ENCODE data around the gene FERMT1.

The FERMT1 gene

DNA sequence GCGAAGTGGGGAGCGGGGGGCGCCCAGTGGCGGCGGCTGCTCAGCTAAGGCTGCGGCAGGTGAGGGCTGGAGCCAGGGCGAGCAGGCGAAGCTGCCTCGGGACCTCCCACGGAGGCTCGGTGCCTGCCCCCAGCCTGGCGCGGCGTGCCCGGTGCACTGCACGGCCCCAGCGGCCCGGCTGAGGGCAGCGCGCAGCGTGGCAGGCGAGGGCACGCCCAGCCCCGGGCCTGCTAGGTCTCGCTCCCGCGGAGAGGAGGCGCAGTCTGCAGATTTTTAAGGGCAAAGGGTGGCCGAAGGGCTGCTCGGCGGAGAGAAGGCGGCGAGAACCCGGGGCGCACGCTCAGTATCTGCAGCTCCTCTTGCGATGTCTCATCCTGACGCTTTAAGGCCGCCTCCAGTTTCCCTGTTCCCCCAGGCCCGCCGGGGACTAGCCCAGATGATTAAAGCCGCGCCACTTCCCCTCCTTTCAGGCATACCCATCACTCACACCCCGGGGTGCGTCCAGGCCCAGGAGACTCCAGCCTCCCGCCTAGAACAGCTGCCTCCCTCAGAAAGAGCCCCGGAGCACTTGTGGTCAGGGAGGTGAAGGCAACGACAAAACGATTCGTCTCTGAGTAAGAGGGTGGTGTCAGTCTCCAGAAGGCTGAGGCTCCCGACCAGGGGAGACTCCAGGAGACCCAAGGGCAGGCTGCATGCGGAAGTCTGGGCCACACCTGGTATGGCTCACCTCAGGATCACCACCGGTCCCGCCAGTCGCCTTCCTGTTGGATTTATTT, at the start of gene FERMT1:
Gene FERMT1 (minus strand): TSS at position 158 of the 776 bp plus-strand sequence. CDS start 3,476 bp downstream, outside the sequence.
- no peak for DNase-seq

- no peak for DNase-seq
Measured at GRCh38 chr20:6169251-6169650, 46.4 kb upstream of the FERMT1 start.

DNA sequence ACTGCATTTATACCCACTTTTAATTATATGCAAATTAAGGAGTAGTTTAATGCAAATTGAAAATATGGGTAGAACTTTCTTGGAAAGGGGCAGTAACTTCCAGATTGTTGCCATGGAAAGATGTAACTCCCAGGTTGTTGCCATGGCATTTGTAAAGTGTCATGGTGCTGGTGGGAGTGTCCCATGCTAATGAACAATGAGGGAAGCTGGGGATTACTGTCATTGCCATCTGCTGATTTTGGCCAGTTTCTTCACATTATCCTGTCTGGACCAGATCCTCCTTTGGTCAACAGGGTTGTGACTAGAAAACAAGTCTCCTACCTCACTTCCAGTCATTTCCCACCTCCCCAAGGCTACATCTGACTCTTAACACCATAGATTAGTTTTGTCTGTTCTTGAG, 45.4 kb upstream of the FERMT1 start:
- DNase-seq = no peak

- DNase-seq = no peak
Measured at GRCh38 chr20:6165346-6165745, 42.5 kb upstream of the FERMT1 start.

- DNase-seq = no peak
Measured at GRCh38 chr20:6164421-6165341, 41.9 kb upstream of the FERMT1 start.

DNA sequence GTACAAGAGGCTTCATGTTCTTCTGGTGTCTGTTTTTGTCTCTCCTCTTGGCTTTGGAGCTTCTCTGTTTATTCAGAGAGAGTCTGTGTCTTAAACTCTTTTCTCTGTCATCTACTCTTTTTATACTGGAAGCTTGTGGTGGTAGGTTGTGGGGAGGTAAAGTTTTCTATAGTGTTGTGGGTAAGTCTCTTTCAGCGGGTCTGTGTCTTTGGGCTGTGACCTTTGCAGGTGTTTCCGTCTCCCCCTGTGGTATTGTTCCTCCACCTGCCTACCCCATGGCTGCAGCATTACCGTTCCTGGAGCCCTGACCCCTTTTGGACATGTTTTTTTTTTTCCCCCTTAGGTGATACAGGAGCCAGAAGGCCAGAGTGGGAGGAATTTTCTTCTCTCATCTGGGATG, 37.9 kb upstream of the FERMT1 start:
- no peak for DNase-seq

DNA sequence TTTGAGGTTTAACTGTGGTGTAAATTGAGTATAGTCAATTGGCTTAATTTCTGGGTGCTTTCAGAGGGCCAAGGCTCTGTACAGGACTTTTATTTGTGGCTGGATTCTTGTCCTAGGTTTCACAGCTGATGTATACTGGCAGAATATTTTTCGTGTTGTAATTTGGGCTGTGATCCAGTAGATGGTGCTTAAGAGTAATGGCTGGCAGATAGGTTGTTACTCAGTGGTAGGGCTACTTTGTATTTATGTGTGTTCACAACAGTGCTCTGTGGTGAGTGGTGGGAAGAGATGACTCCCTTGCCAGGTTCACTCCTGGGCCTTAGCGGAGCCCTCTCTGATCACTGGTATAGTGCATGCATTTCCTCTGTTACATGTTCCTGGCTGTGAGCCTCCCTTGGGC, 34.5 kb upstream of the FERMT1 start:
- no peak for DNase-seq

DNA sequence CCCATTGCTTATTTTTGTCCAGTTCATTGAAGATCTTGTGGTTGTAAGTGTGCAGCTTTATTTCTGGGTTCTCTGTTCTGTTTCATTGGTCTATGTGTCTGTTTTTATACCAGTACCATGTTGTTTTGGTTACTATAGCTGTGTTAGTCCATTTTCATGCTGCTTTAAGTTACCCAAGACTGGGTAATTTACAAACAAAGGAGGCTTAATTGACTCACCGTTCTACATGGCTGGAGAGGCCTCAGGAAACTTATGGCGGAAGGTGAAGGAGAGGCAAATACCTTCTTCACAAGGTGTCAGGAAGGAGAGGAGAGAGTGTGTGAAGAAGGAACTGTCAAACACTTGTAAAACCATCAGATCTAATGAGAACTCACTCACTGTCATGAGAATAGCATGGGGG, 29.9 kb upstream of the FERMT1 start:
- DNase-seq = no peak

- no peak for DNase-seq
Measured at GRCh38 chr20:6148073-6148472, 25.2 kb upstream of the FERMT1 start.

DNA sequence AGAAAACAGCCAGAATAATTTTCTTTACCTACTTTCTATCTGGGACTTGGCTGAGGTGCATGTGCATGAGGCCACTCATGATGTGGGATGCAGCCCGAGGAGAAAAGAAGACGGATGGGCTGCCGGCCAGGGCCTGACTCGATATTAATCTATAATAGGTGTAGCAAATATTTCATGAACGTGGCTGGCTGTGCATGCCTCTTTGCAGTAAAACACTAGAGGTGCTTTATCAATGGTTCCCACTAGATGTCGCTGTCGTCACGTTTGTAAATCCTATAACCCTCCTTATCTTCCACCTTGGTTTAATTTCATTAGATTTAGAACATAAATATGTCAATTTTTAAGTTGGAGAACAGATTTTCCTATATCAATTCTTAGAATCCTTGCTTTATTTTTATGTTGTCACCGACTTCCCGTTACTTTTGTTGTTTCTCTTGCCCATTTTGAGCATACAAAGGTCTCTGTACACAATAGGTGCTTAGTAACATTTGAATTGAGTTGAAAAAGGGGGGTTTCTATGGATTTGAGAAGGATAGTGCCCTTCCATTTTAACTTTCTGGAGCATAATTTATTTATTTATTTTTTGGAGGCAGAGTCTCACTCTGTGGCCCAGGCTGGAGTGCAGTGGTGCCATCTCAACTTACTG, 19.6 kb upstream of the FERMT1 start:
- DNase-seq = peak in 2 of 6 experiments; percentile 8 to 49

GRCh38 chr20:6140947-6141346, 18.1 kb upstream of the FERMT1 start:
- no peak for DNase-seq

DNA sequence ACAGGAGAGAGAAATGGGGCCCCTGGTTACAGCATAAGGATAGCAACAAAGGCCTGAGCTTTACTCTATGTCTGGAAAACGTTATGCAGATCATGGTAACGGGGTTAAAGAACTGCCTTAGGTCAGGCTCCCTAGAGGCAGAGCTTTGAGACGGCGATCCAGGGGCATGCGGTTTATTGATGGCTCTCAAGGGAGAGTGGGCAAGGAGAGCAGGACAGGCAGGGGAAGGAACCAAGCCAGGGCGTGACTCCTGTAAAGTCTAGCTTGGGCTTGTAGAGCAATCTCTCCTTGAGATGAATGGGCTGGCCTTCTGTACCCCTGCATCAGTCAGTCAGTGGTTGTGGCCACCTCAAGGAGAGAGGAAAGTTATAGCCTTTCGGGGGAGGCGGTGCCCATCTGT, 12.5 kb upstream of the FERMT1 start:
- DNase-seq = no peak

GRCh38 chr20:6134592-6134991, 11.8 kb upstream of the FERMT1 start:
- DNase-seq = no peak

- DNase-seq = no peak
Measured at GRCh38 chr20:6130045-6130444, 7.2 kb upstream of the FERMT1 start.

DNA sequence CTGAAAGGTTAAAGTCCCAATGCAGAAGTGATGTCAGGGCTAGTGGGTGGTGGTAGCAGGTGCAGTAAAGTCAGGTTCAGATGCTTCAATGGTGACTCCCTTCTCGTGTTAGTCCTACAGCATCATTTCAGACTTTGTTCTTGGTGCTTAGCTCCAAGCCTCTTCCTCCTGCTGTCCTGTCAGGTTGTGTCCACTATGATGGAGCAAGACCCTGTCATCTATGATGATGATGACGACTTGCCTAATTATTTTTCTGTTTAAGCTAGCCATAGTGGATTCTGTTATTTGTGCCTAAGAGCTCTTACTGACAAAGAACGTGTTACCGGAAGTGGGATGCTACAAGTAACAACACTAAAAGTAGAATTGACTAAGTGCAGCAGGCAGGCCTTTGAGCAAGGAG, 5.0 kb upstream of the FERMT1 start:
- no peak for DNase-seq

- DNase-seq = no peak
Measured at GRCh38 chr20:6126846-6127245, 4.0 kb upstream of the FERMT1 start.

GRCh38 chr20:6123649-6124014, 802 bp upstream of the FERMT1 start:
- DNase-seq = no peak

DNA sequence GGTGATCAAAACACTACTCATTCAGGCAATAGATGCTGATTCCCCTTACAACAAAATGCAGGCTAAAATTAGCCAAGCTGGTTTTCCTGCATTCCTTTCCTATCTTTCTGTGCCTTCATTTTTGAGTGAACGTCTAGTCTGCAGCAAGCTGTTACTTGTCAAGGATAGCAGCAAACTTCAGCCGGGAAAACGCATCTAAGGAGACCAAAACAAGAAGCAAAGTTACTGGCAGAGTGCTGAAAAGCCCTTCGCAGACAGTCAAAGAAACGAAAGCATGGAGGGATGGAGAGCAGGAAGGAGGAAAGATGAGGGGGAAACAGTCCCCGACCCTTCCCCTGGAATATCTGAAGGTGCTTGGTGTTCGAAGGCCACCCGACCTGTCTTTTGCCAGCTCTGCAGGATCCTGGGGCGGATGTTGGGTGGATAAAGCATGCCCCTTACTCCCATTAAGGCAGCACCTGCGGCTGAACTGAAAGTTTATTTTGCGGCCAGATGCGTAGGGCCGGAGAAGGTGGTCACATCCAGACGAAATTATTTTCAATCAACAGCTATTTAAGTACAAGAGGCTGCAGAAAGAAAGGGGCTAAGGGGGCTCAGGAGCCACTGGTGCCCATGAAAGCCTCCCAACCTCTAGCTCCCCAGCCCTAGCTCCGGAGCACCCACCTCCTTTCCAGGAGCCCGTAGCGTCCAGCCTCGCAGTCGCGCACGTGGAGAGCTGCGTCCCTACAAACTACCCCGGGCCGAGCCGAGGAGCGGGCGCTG, 538 bp downstream of the FERMT1 start:
- no peak for DNase-seq

- DNase-seq = no peak
Measured at GRCh38 chr20:6121504-6121903, 1.3 kb downstream of the FERMT1 start.

DNA sequence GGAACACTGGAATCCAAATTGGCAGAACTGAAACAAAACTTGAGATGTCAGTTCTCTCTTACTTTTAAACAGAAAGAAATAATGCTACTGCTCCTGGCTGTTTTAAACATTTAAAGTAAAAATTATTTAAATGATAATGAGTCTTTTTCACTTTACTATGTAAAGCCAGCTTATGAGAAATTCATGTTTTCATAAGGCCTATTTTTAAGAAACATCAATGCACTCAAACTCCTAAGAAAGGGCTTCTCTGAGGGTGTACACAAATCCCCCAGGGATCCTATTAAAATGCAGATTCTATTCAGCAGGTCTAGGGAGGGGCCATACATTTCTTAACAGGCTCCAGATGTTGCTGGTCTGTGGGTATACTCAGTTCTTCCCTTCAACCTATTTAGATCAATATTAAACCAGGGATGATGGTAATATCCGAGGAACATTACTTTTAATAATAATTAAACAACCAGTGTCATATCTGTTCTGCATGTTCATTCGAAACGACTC, 2.3 kb downstream of the FERMT1 start:
- DNase-seq = no peak

GRCh38 chr20:6116758-6117157, 6.1 kb downstream of the FERMT1 start:
- DNase-seq = no peak

- no peak for DNase-seq
Measured at GRCh38 chr20:6115221-6115895, 7.5 kb downstream of the FERMT1 start.
